ENCODE measurements around the gene PTPRT.

DNA sequence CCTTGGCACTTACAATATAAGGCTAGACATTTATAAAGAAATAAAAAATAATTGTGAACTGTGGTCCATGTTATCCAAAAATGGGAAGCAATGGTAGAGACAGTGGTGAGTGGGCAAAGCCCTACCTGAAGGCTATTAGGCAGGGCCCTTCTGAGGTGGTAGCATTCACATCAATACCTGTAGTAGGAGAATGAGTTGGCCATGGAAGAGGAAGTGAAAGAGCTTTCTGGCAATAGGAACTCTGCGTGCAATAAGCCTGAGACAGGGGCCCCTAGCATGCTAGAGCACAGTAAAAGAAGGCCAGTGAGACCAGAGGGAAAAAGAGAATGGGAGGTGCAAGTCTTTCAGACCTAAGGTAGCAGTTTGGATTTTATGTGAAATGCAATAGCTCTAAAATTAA lies 754.5 kb downstream of the PTPRT start:
- TF ChIP-seq CTCF (IDR thresholded peaks at IDR 0.05) (no peak), POLR2A (IDR thresholded peaks at IDR 0.05) (no peak)

All from ovary (tissue), 3 donors.